Karpas-422 (cell line): ENCODE data around the gene HERPUD1. TPM values are rescaled to one million over a fixed set of nuclear protein-coding genes. Genes with fewer than 3 reads are reported as not detected.
A peak's percentile ranks its signal among the peaks of the same experiment; 100 is the strongest.
"Not testable (repeated sequence)": the region's sequence is repeated elsewhere in the genome, so short reads cannot be mapped to it uniquely, and the experiment has no call there.

Experiments used
- DNase-seq: peaks from one replicate; pipeline ENCODE4 v3.0.0-alpha.2; 2015
- H2AFZ ChIP-seq: fragments of 200-600 bp; sonication (generic); 2 replicates; pipeline ENCODE4 v1.6.1; 2014; ENCODE audit warnings: antibody characterized with exemption, low read length, mixed read lengths
- H3K27ac ChIP-seq: fragments of 200-600 bp; sonication (generic); 2 replicates; pipeline ENCODE4 v1.5.1; 2014; ENCODE audit warnings: mild to moderate bottlenecking, low read length, moderate library complexity
- H3K27me3 ChIP-seq: fragments of 200-600 bp; sonication (generic); 2 replicates; pipeline ENCODE4 v1.6.1; 2014; ENCODE audit warnings: low read length, mixed read lengths
- H3K36me3 ChIP-seq: fragments of 200-600 bp; sonication (generic); 2 replicates; pipeline ENCODE4 v1.6.1; 2014; ENCODE audit warnings: low read length, mixed read lengths; ENCODE audit not compliant: insufficient read depth
- H3K4me1 ChIP-seq: fragments of 200-600 bp; sonication (generic); 2 replicates; pipeline ENCODE4 v1.6.1; 2014; ENCODE audit warnings: mild to moderate bottlenecking, low read length, mixed read lengths
- H3K4me2 ChIP-seq: fragments of 200-600 bp; sonication (generic); 2 replicates; pipeline ENCODE4 v1.6.1; 2014; ENCODE audit warnings: low read length, low read depth, mild to moderate bottlenecking; ENCODE audit not compliant: poor library complexity, severe bottlenecking
- H3K4me3 ChIP-seq: fragments of 200-600 bp; sonication (generic); 2 replicates; pipeline ENCODE4 v1.5.1; 2014; ENCODE audit warnings: mild to moderate bottlenecking, antibody characterized with exemption, low read length, mixed read lengths
- H3K79me2 ChIP-seq: fragments of 200-600 bp; sonication (generic); 2 replicates; pipeline ENCODE4 v1.6.1; 2014; ENCODE audit warnings: mild to moderate bottlenecking, low read length, mixed read lengths
- H3K9ac ChIP-seq: fragments of 200-600 bp; sonication (generic); 2 replicates; pipeline ENCODE4 v1.6.0; 2014; ENCODE audit warnings: low read length
- H3K9me2 ChIP-seq: fragments of 200-600 bp; sonication (generic), shearing (Covaris generic); replicated peaks from 2 replicates; pipeline ENCODE4 v1.6.0; 2014; ENCODE audit warnings: mild to moderate bottlenecking, low read length, moderate library complexity; ENCODE audit not compliant: insufficient read depth
- H3K9me3 ChIP-seq: fragments of 300-700, 200-600 bp; sonication (generic); 2 replicates; pipeline ENCODE4 v1.6.1; 2014; ENCODE audit warnings: low read length, mixed read lengths
- H4K20me1 ChIP-seq: fragments of 200-600 bp; sonication (generic); 2 replicates; pipeline ENCODE4 v1.6.1; 2014; ENCODE audit warnings: mild to moderate bottlenecking, antibody characterized with exemption, low read length, low read depth; ENCODE audit not compliant: insufficient read depth
- total RNA-seq: library from RNA; depleted of rRNA; stranded (reverse); fragments of >200 nt; shearing (Covaris generic); gene quantifications from 2 replicates; pipeline ENCODE4 v1.2.3, GENCODE V29; 2014; ENCODE audit warnings: low replicate concordance

HERPUD1 gene
- total RNA-seq, 1 experiment from 2014 or later: 112 TPM

- Histone ChIP-seq H3K4me2 (peak overlapping the region; percentile 68), H3K27me3 (no peaks in the 10 kb centered on the region), H4K20me1 (no peaks in the 10 kb centered on the region), H3K79me2 (no peaks in the 10 kb centered on the region), H3K9ac (peak overlapping the region; percentile 62; the same call in 1 of the 2 replicates), H3K36me3 (no peaks in the 10 kb centered on the region), H3K27ac (peak overlapping the region; percentile 92), H3K9me2 (no peaks in the 10 kb centered on the region), H3K4me3 (no peak overlapping the region), H3K4me1 (peaks cover 52% of the 10 kb centered on the region), H2AFZ (no peak overlapping the region), H3K9me3 (no peaks in the 10 kb centered on the region)
- no peak for DNase-seq
Measured at GRCh38 chr16:56972403-56973293, 40.7 kb downstream of the HERPUD1 start.

GRCh38 chr16:56973294-56973689 lies 41.4 kb downstream of the HERPUD1 start:
- H3K4me3 ChIP-seq: no peak overlapping the region
- H2AFZ ChIP-seq: no peak overlapping the region
- no peaks in the 10 kb centered on the region for H4K20me1 ChIP-seq
- H3K27me3 ChIP-seq: no peaks in the 10 kb centered on the region
- H3K9ac ChIP-seq: no peak overlapping the region
- no peaks in the 10 kb centered on the region for H3K9me3 ChIP-seq
- H3K36me3 ChIP-seq: no peaks in the 10 kb centered on the region
- no peak overlapping the region for H3K27ac ChIP-seq
- peak overlapping the region; percentile 68 for H3K4me2 ChIP-seq
- peaks cover 55% of the 10 kb centered on the region for H3K4me1 ChIP-seq
- H3K9me2 ChIP-seq: no peaks in the 10 kb centered on the region
- no peak for DNase-seq
- H3K79me2 ChIP-seq: no peaks in the 10 kb centered on the region

GRCh38 chr16:56973899-56974298 lies 42.0 kb downstream of the HERPUD1 start:
- peak overlapping the region; percentile 68 for H3K4me2 ChIP-seq
- H3K9me3 ChIP-seq, H3K4me3 ChIP-seq, H4K20me1 ChIP-seq, H3K27me3 ChIP-seq, H3K9me2 ChIP-seq, H2AFZ ChIP-seq, H3K36me3 ChIP-seq, H3K79me2 ChIP-seq, DNase-seq, H3K27ac ChIP-seq, H3K9ac ChIP-seq: not testable (repeated sequence)
- H3K4me1 ChIP-seq: peaks cover 61% of the 10 kb centered on the region

GRCh38 chr16:56974549-56975300 lies 42.8 kb downstream of the HERPUD1 start:
- Histone ChIP-seq H3K4me1 (peaks cover 69% of the 10 kb centered on the region), H3K9me3 (no peaks in the 10 kb centered on the region), H4K20me1 (no peaks in the 10 kb centered on the region), H3K79me2 (no peaks in the 10 kb centered on the region), H2AFZ (no peak overlapping the region), H3K27me3 (no peaks in the 10 kb centered on the region), H3K36me3 (no peaks in the 10 kb centered on the region), H3K9me2 (no peaks in the 10 kb centered on the region), H3K9ac (no peak overlapping the region), H3K4me2 (peak overlapping the region; percentile 68), H3K4me3 (no peak overlapping the region), H3K27ac (no peak overlapping the region)
- DNase-seq: no peak

- H3K9me3 ChIP-seq: no peaks in the 10 kb centered on the region
- H4K20me1 ChIP-seq: no peaks in the 10 kb centered on the region
- H3K4me2 ChIP-seq: no peak overlapping the region
- no peaks in the 10 kb centered on the region for H3K36me3 ChIP-seq
- DNase-seq: no peak
- H3K9me2 ChIP-seq: no peaks in the 10 kb centered on the region
- H3K9ac ChIP-seq: no peak overlapping the region
- H3K4me3 ChIP-seq: no peak overlapping the region
- H3K79me2 ChIP-seq: no peaks in the 10 kb centered on the region
- peaks cover 73% of the 10 kb centered on the region for H3K4me1 ChIP-seq
- H3K27me3 ChIP-seq: no peaks in the 10 kb centered on the region
- H2AFZ ChIP-seq: no peak overlapping the region
- H3K27ac ChIP-seq: no peak overlapping the region
Measured at GRCh38 chr16:56975714-56976113, 43.8 kb downstream of the HERPUD1 start.

GRCh38 chr16:56977216-56977615 lies 45.3 kb downstream of the HERPUD1 start:
- no peaks in the 10 kb centered on the region for H3K9me3 ChIP-seq
- no peak for DNase-seq
- no peaks in the 10 kb centered on the region for H3K79me2 ChIP-seq
- H3K36me3 ChIP-seq: no peaks in the 10 kb centered on the region
- H3K27ac ChIP-seq: no peak overlapping the region
- no peak overlapping the region for H3K4me2 ChIP-seq
- H4K20me1 ChIP-seq: no peaks in the 10 kb centered on the region
- H3K9ac ChIP-seq: no peak overlapping the region
- no peaks in the 10 kb centered on the region for H3K27me3 ChIP-seq
- no peak overlapping the region for H3K4me3 ChIP-seq
- no peaks in the 10 kb centered on the region for H3K9me2 ChIP-seq
- H3K4me1 ChIP-seq: peaks cover 73% of the 10 kb centered on the region
- H2AFZ ChIP-seq: no peak overlapping the region

- peaks cover 73% of the 10 kb centered on the region for H3K4me1 ChIP-seq
- H3K79me2 ChIP-seq: no peaks in the 10 kb centered on the region
- no peak overlapping the region for H3K27ac ChIP-seq
Measured at GRCh38 chr16:56977823-56978430, 46.0 kb downstream of the HERPUD1 start.

GRCh38 chr16:56980201-56980535 lies 48.2 kb downstream of the HERPUD1 start:
- H3K4me3 ChIP-seq: no peak overlapping the region
- no peaks in the 10 kb centered on the region for H3K9me2 ChIP-seq
- H2AFZ ChIP-seq: no peak overlapping the region
- DNase-seq: no peak
- H3K79me2 ChIP-seq: no peaks in the 10 kb centered on the region
- no peak overlapping the region for H3K27ac ChIP-seq
- H3K27me3 ChIP-seq: no peaks in the 10 kb centered on the region
- H4K20me1 ChIP-seq: no peaks in the 10 kb centered on the region
- no peak overlapping the region for H3K9ac ChIP-seq
- no peak overlapping the region for H3K4me2 ChIP-seq
- peaks cover 69% of the 10 kb centered on the region for H3K4me1 ChIP-seq
- H3K9me3 ChIP-seq: no peaks in the 10 kb centered on the region
- H3K36me3 ChIP-seq: no peaks in the 10 kb centered on the region

More at GRCh38 chr16:56977823-56978430, 46.0 kb downstream of the HERPUD1 start:
- DNase-seq: no peak
- Histone ChIP-seq H3K27me3 (no peaks in the 10 kb centered on the region), H3K36me3 (no peaks in the 10 kb centered on the region), H3K9me2 (no peaks in the 10 kb centered on the region), H3K4me2 (no peak overlapping the region), H4K20me1 (no peaks in the 10 kb centered on the region), H3K9me3 (no peaks in the 10 kb centered on the region), H2AFZ (no peak overlapping the region), H3K4me3 (no peak overlapping the region), H3K9ac (no peak overlapping the region)
